OCI-LY3 (cell line): Measurements from ENCODE around the gene CDK16.

Experiments used
- CTCF ChIP-seq: fragments of 200-600, 300-600 bp; sonication (generic); IDR thresholded peaks from 2 replicates; pipeline ENCODE4 v1.5.1; 2014; ENCODE audit warnings: antibody characterized with exemption, low read length, low read depth
- EZH2phosphoT487 ChIP-seq: fragments of 200-600 bp; shearing (Covaris generic); IDR thresholded peaks from 2 replicates; pipeline ENCODE4 v1.6.1; 2018; ENCODE audit warnings: antibody characterized with exemption, mixed run types, low read depth

- TF ChIP-seq CTCF (no peak), EZH2phosphoT487 (no peak)
Observed at GRCh38 chrX:47231167-47231566, 12.7 kb downstream of the CDK16 start.
